Gastroesophageal sphincter (tissue), 4 donors: Measurements from ENCODE around the gene KLHDC8A. TPM values are rescaled to one million over a fixed set of nuclear protein-coding genes. Genes with fewer than 3 reads are reported as not detected.
"Not testable (repeated sequence)": the region's sequence is repeated elsewhere in the genome, so short reads cannot be mapped to it uniquely, and the experiment has no call there.

ENCODE experiments used
- ATAC-seq: fragments of 150-250 bp; one replicate; pipeline ENCODE4 v1.9.1; 2016; ENCODE audit warnings: mild to moderate bottlenecking, moderate library complexity
- H3K27ac ChIP-seq, 4 donors: fragments of 200-600 bp; sonication (generic) in 3 of 4; 1 replicate in 3 of 4; 2 replicates in 1 of 4; pipeline ENCODE4 v1.5.1; 2016 to 2019
- H3K27me3 ChIP-seq: fragments of 200-600 bp; sonication (generic); one replicate; pipeline ENCODE4 v1.5.1; 2019
- H3K36me3 ChIP-seq, 2 donors: fragments of 200-600 bp; sonication (generic); one replicate each; pipeline ENCODE4 v1.5.1; 2019; ENCODE audit warnings: control low read depth in 1 of 2
- H3K4me1 ChIP-seq, 3 donors: fragments of 200-600 bp; sonication (generic); 1 replicate in 2 of 3; 2 replicates in 1 of 3; pipeline ENCODE4 v1.5.1; 2016 to 2019; ENCODE audit warnings: control low read depth in 2 of 3
- H3K4me3 ChIP-seq, 2 donors: fragments of 200-600 bp; sonication (generic); one replicate each; pipeline ENCODE4 v1.5.1; 2019; ENCODE audit warnings: mild to moderate bottlenecking in 1 of 2, moderate library complexity in 1 of 2
- H3K9me3 ChIP-seq, 3 donors: fragments of 200-600 bp; sonication (generic); one replicate each; pipeline ENCODE4 v1.5.1; 2017 to 2019; ENCODE audit warnings: control low read depth in 2 of 3
- CTCF ChIP-seq, 4 experiments: fragments of 200-600 bp in 2 of 4; fragments of 450-650 bp in 2 of 4; sonication (generic) in 1 of 4; IDR thresholded peaks; one replicate each; pipeline ENCODE4 v1.5.1; 2017 to 2019; ENCODE audit warnings: antibody characterized with exemption in 4 of 4, mild to moderate bottlenecking in 2 of 4, moderate library complexity in 2 of 4
- EP300 ChIP-seq: sonication (generic); formaldehyde crosslinking; IDR thresholded peaks from one replicate; pipeline ENCODE4 v1.6.1; 2017; ENCODE audit warnings: antibody characterized with exemption, mild to moderate bottlenecking
- POLR2A ChIP-seq, 2 donors: fragments of 450-650 bp; IDR thresholded peaks; one replicate each; pipeline ENCODE4 v1.6.1; 2017; ENCODE audit warnings: antibody characterized with exemption in 2 of 2, mild to moderate bottlenecking in 2 of 2, moderate library complexity in 1 of 2
- POLR2AphosphoS5 ChIP-seq: sonication (generic); formaldehyde crosslinking; IDR thresholded peaks from one replicate; pipeline ENCODE4 v1.6.1; 2017; ENCODE audit warnings: antibody characterized with exemption
- WGBS, 2 donors: methylation state at CpG; one replicate each; pipeline ENCODE4 v1.1.5; 2018; ENCODE audit warnings: low coverage in 1 of 2; 5-methylcytosine and 5-hydroxymethylcytosine counted together
- total RNA-seq, 4 donors: library from RNA; depleted of rRNA; stranded (reverse); fragments of >200 nt; gene quantifications; one replicate each; pipeline ENCODE4 v1.1.0, GENCODE V29; 2016

KLHDC8A gene
- total RNA-seq, 4 donors from 2014 or later, result 0.16 to 0.40 (median 0.31) TPM; not detected in 1

GRCh38 chr1:205298191-205298994, 58.3 kb downstream of the KLHDC8A start:
- Histone ChIP-seq H3K4me3 (no peak overlapping the region), H3K4me1 (peaks cover 0 to 29% (median 13%) of the 10 kb centered on the region in 3 donors), H3K27me3 (no peaks in the 10 kb centered on the region), H3K36me3 (peaks cover 0 to 5% of the 10 kb centered on the region in 2 donors), H3K9me3 (no peaks in the 10 kb centered on the region), H3K27ac (no peak overlapping the region)
- WGBS, 2 donors, result 71 to 73% methylated on average over 1 to 7 of the region's 9 CpGs
- no peak for TF ChIP-seq CTCF (IDR thresholded peaks at IDR 0.05)
- TF ChIP-seq POLR2AphosphoS5, result no peak
- TF ChIP-seq POLR2A (IDR thresholded peaks at IDR 0.05), result no peak
- TF ChIP-seq EP300, result no peak
- ATAC-seq, result no peak

GRCh38 chr1:205297546-205298177, 59.1 kb downstream of the KLHDC8A start:
- H3K27ac ChIP-seq, H3K9me3 ChIP-seq, ATAC-seq, H3K36me3 ChIP-seq, H3K27me3 ChIP-seq, H3K4me3 ChIP-seq: not testable (repeated sequence)
- 100% methylated on average over 2 of the region's 5 CpGs; no CpG with 5 or more reads in 1 of the 2 donors for WGBS, 2 donors
- H3K4me1 ChIP-seq, result peaks cover 0 to 29% (median 13%) of the 10 kb centered on the region in 3 donors

- Histone ChIP-seq H3K27me3 (no peaks in the 10 kb centered on the region), H3K9me3 (no peaks in the 10 kb centered on the region), H3K36me3 (no peaks in the 10 kb centered on the region), H3K4me1 (peaks cover 0 to 22% (median 10%) of the 10 kb centered on the region in 3 donors), H3K4me3 (no peak overlapping the region), H3K27ac (no peak overlapping the region)
- no peak for ATAC-seq
- TF ChIP-seq CTCF (IDR thresholded peaks at IDR 0.05), result no peak
- TF ChIP-seq POLR2A (IDR thresholded peaks at IDR 0.05), result no peak
- no peak for TF ChIP-seq EP300
- no peak for TF ChIP-seq POLR2AphosphoS5
- WGBS, 2 donors, result 100% methylated on average over 1 to 2 of the region's 2 CpGs
Observed at GRCh38 chr1:205296154-205296553, 60.6 kb downstream of the KLHDC8A start.

- no peak for ATAC-seq
- 93 to 96% methylated on average over 3 of the region's 5 CpGs for whole genome bisulfite sequencing, 2 donors
- Histone ChIP-seq H3K27me3 (no peaks in the 10 kb centered on the region), H3K36me3 (no peaks in the 10 kb centered on the region), H3K4me3 (no peak overlapping the region), H3K9me3 (no peaks in the 10 kb centered on the region), H3K4me1 (peaks cover 0 to 18% (median 10%) of the 10 kb centered on the region in 3 donors), H3K27ac (peak overlapping the region in 2 of 4 donors; percentile 31 to 51)
- TF ChIP-seq EP300, result no peak
- TF ChIP-seq POLR2AphosphoS5, result no peak
Observed at GRCh38 chr1:205294934-205295333, 61.8 kb downstream of the KLHDC8A start.

GRCh38 chr1:205294175-205294917, 62.4 kb downstream of the KLHDC8A start:
- TF ChIP-seq CTCF (IDR thresholded peaks at IDR 0.05) (no peak), EP300 (no peak), POLR2A (IDR thresholded peaks at IDR 0.05) (no peak), POLR2AphosphoS5 (no peak)
- WGBS, 2 donors, result 25 to 27% methylated on average over 4 of the region's 6 CpGs
- Histone ChIP-seq H3K9me3 (no peaks in the 10 kb centered on the region), H3K27me3 (no peaks in the 10 kb centered on the region), H3K36me3 (no peaks in the 10 kb centered on the region), H3K4me1 (peaks cover 0 to 18% (median 10%) of the 10 kb centered on the region in 3 donors), H3K4me3 (no peak overlapping the region), H3K27ac (peak overlapping the region in 2 of 4 donors; percentile 31 to 51)
- peak; percentile 55 for ATAC-seq
